CD4-positive, CD25-positive, alpha-beta regulatory T cell (primary cell): ENCODE data around the gene SAMD1. TPM values are rescaled to one million over a fixed set of nuclear protein-coding genes. Genes with fewer than 3 reads are reported as not detected.
A peak's percentile ranks its signal among the peaks of the same experiment; 100 is the strongest.
"Not testable (repeated sequence)": the region's sequence is repeated elsewhere in the genome, so short reads cannot be mapped to it uniquely, and the experiment has no call there.

Experiments
- ATAC-seq, 2 donors: fragments of 150-1000 bp; cut with Tn5 transposase; one replicate each; pipeline ENCODE4 v1.10.0; 2021; ENCODE audit warnings: low read depth in 2 of 2, moderate number of reproducible peaks in 2 of 2, moderate library complexity in 1 of 2
- DNase-seq, 3 donors: peaks; one replicate each; pipeline versions ENCODE4 v3.0.0 to v3.0.0-alpha.2; 2012 to 2022; ENCODE audit warnings: mixed read lengths in 1 of 3
- H3K27ac ChIP-seq: one replicate; pipeline ENCODE4 v1.7.0; 2013; ENCODE audit warnings: mild to moderate bottlenecking, low read length; ENCODE audit not compliant: insufficient read depth, poor library complexity, severe bottlenecking
- H3K27me3 ChIP-seq: one replicate; pipeline ENCODE4 v1.7.0; 2013; ENCODE audit warnings: low read length; ENCODE audit not compliant: control insufficient read depth, insufficient read depth
- H3K36me3 ChIP-seq: one replicate; pipeline ENCODE4 v1.7.0; 2013; ENCODE audit warnings: mild to moderate bottlenecking, low read length, moderate library complexity; ENCODE audit not compliant: control insufficient read depth, insufficient read depth
- H3K4me1 ChIP-seq: 2 replicates; pipeline ENCODE4 v1.7.0; 2013; ENCODE audit warnings: mild to moderate bottlenecking, low read length; ENCODE audit not compliant: insufficient read depth, control insufficient read depth, poor library complexity, severe bottlenecking
- H3K4me3 ChIP-seq: one replicate; pipeline ENCODE4 v1.7.0; 2013; ENCODE audit warnings: low read depth, mild to moderate bottlenecking, low read length, moderate library complexity
- H3K9me3 ChIP-seq, 2 experiments: 1 replicate in 1 of 2; 2 replicates in 1 of 2; pipeline ENCODE4 v1.7.0; 2013; ENCODE audit warnings: low read length in 2 of 2, mild to moderate bottlenecking in 1 of 2, moderate library complexity in 1 of 2; ENCODE audit not compliant: control insufficient read depth in 2 of 2
- H3K27ac Mint-ChIP-seq, 3 donors: one replicate each; pipeline ENCODE4 v1.8.0; 2020 to 2022; ENCODE audit warnings: mild to moderate bottlenecking in 3 of 3, mixed read lengths in 3 of 3, moderate library complexity in 2 of 3
- H3K27me3 Mint-ChIP-seq: one replicate; pipeline ENCODE4 v1.8.0; 2022; ENCODE audit warnings: mild to moderate bottlenecking, mixed read lengths
- H3K36me3 Mint-ChIP-seq: one replicate; pipeline ENCODE4 v1.8.0; 2020; ENCODE audit warnings: mixed read lengths
- H3K4me1 Mint-ChIP-seq, 4 donors: one replicate each; pipeline ENCODE4 v1.8.0; 2020 to 2022; ENCODE audit warnings: mixed read lengths in 4 of 4, mild to moderate bottlenecking in 1 of 4
- H3K4me3 Mint-ChIP-seq, 4 donors: one replicate each; pipeline ENCODE4 v1.8.0; 2020 to 2022; ENCODE audit warnings: mild to moderate bottlenecking in 4 of 4, mixed read lengths in 4 of 4, moderate library complexity in 3 of 4
- H3K9me3 Mint-ChIP-seq, 7 donors: one replicate each; pipeline ENCODE4 v1.8.0; 2020 to 2022; ENCODE audit warnings: mixed read lengths in 7 of 7, mild to moderate bottlenecking in 3 of 7, moderate library complexity in 2 of 7
- polyA plus RNA-seq, 4 donors: library from polyadenylated mRNA; unstranded; fragments of 300-500 nt; fragmentation: Illumina TruSeq; gene quantifications; one replicate each; pipeline ENCODE4 v1.2.3, GENCODE V29; 2021
- total RNA-seq: library from RNA; stranded (reverse); gene quantifications from one replicate; pipeline ENCODE4 v1.2.3, GENCODE V29; 2022

SAMD1 gene
- total and polyA plus RNA-seq, 5 donors from 2014 or later, result 0.80 to 24.1 (median 1.2) TPM

- no peak overlapping the region for H3K4me3 ChIP-seq
- peaks cover 0 to 3% (median 0%) of the 10 kb centered on the region in 7 donors for H3K9me3 Mint-ChIP-seq
- ATAC-seq, result no peak
- H3K36me3 Mint-ChIP-seq, result peaks cover 22% of the 10 kb centered on the region
- H3K36me3 ChIP-seq, result peaks cover 31% of the 10 kb centered on the region
- peaks cover 17% of the 10 kb centered on the region for H3K4me1 ChIP-seq
- peaks cover 30% of the 10 kb centered on the region for H3K27me3 Mint-ChIP-seq
- H3K9me3 ChIP-seq, result no peaks in the 10 kb centered on the region
- peaks cover 0 to 25% (median 8%) of the 10 kb centered on the region in 4 donors for H3K4me1 Mint-ChIP-seq
- no peak overlapping the region for H3K27ac Mint-ChIP-seq
- no peak for DNase-seq
- H3K27me3 ChIP-seq, result peaks cover 8% of the 10 kb centered on the region
- H3K4me3 Mint-ChIP-seq, result no peak overlapping the region
- H3K27ac ChIP-seq, result no peak overlapping the region
Measured at GRCh38 chr19:14054721-14055120, 35.8 kb downstream of the SAMD1 start.

- Histone ChIP-seq H3K27ac (no peak overlapping the region), H3K27me3 (peaks cover 8% of the 10 kb centered on the region), H3K9me3 (no peaks in the 10 kb centered on the region), H3K4me1 (peaks cover 17% of the 10 kb centered on the region), H3K4me3 (no peak overlapping the region), H3K36me3 (peaks cover 34% of the 10 kb centered on the region)
- ATAC-seq (no peak), DNase-seq (no peak)
- Mint-ChIP-seq H3K36me3 (peaks cover 23% of the 10 kb centered on the region), H3K27me3 (peaks cover 25% of the 10 kb centered on the region), H3K4me3 (no peak overlapping the region), H3K9me3 (peaks cover 0 to 3% (median 0%) of the 10 kb centered on the region in 7 donors), H3K4me1 (peaks cover 0 to 23% (median 8%) of the 10 kb centered on the region in 4 donors), H3K27ac (peak overlapping the region in 2 of 3 donors; percentile 33 to 46)
Measured at GRCh38 chr19:14054099-14054498, 36.5 kb downstream of the SAMD1 start.

GRCh38 chr19:14053500-14053899 lies 37.1 kb downstream of the SAMD1 start:
- no peaks in the 10 kb centered on the region for H3K9me3 ChIP-seq
- ATAC-seq (no peak), DNase-seq (no peak)
- peaks cover 12% of the 10 kb centered on the region for H3K4me1 ChIP-seq
- no peak overlapping the region for H3K4me3 ChIP-seq
- Mint-ChIP-seq H3K27me3 (peaks cover 19% of the 10 kb centered on the region), H3K4me3 (no peak overlapping the region), H3K27ac (peak overlapping the region in 1 of 3 donors; percentile 46), H3K9me3 (peaks cover 0 to 3% (median 0%) of the 10 kb centered on the region in 7 donors), H3K4me1 (peaks cover 0 to 20% (median 8%) of the 10 kb centered on the region in 4 donors), H3K36me3 (peaks cover 26% of the 10 kb centered on the region)
- H3K36me3 ChIP-seq, result peaks cover 40% of the 10 kb centered on the region
- H3K27ac ChIP-seq, result no peak overlapping the region
- peaks cover 6% of the 10 kb centered on the region for H3K27me3 ChIP-seq

- Mint-ChIP-seq H3K27ac (no peak overlapping the region), H3K9me3 (peaks cover 0 to 3% (median 0%) of the 10 kb centered on the region in 7 donors), H3K4me1 (peaks cover 0 to 18% (median 6%) of the 10 kb centered on the region in 4 donors), H3K4me3 (no peak overlapping the region), H3K36me3 (peaks cover 28% of the 10 kb centered on the region), H3K27me3 (peaks cover 15% of the 10 kb centered on the region)
- ATAC-seq (no peak), DNase-seq (no peak)
- no peak overlapping the region for H3K4me3 ChIP-seq
- H3K27me3 ChIP-seq, result peaks cover under 1% of the 10 kb centered on the region
- H3K9me3 ChIP-seq, result no peaks in the 10 kb centered on the region
- no peak overlapping the region for H3K27ac ChIP-seq
- peaks cover 44% of the 10 kb centered on the region for H3K36me3 ChIP-seq
- H3K4me1 ChIP-seq, result peaks cover 8% of the 10 kb centered on the region
Measured at GRCh38 chr19:14053032-14053431, 37.5 kb downstream of the SAMD1 start.

GRCh38 chr19:14052470-14052869 lies 38.1 kb downstream of the SAMD1 start:
- Histone ChIP-seq H3K27ac (no peak overlapping the region), H3K4me1 (peaks cover 3% of the 10 kb centered on the region), H3K27me3 (no peaks in the 10 kb centered on the region), H3K9me3 (no peaks in the 10 kb centered on the region), H3K4me3 (no peak overlapping the region), H3K36me3 (peaks cover 47% of the 10 kb centered on the region)
- no peak for ATAC-seq
- H3K36me3 Mint-ChIP-seq, result peaks cover 28% of the 10 kb centered on the region
- DNase-seq, result no peak
- H3K9me3 Mint-ChIP-seq, result peaks cover 0 to 3% (median 0%) of the 10 kb centered on the region in 7 donors
- H3K4me1 Mint-ChIP-seq, result peaks cover 0 to 13% (median 6%) of the 10 kb centered on the region in 4 donors
- H3K4me3 Mint-ChIP-seq, result no peak overlapping the region
- H3K27me3 Mint-ChIP-seq, result peaks cover 11% of the 10 kb centered on the region
- no peak overlapping the region for H3K27ac Mint-ChIP-seq

GRCh38 chr19:14051980-14052379 lies 38.6 kb downstream of the SAMD1 start:
- no peak overlapping the region for H3K4me3 ChIP-seq
- H3K27ac ChIP-seq, result no peak overlapping the region
- peaks cover 11% of the 10 kb centered on the region for H3K27me3 Mint-ChIP-seq
- ATAC-seq (no peak), DNase-seq (no peak)
- peaks cover 48% of the 10 kb centered on the region for H3K36me3 ChIP-seq
- H3K9me3 Mint-ChIP-seq, result peaks cover 0 to 3% (median 0%) of the 10 kb centered on the region in 7 donors
- H3K4me1 ChIP-seq, result no peaks in the 10 kb centered on the region
- no peak overlapping the region for H3K27ac Mint-ChIP-seq
- peaks cover 28% of the 10 kb centered on the region for H3K36me3 Mint-ChIP-seq
- H3K4me1 Mint-ChIP-seq, result peaks cover 0 to 12% (median 6%) of the 10 kb centered on the region in 4 donors
- H3K4me3 Mint-ChIP-seq, result no peak overlapping the region
- H3K9me3 ChIP-seq, result no peaks in the 10 kb centered on the region
- H3K27me3 ChIP-seq, result no peaks in the 10 kb centered on the region

- not testable (repeated sequence) for DNase-seq, H3K27me3 Mint-ChIP-seq, H3K27ac Mint-ChIP-seq, H3K27me3 ChIP-seq, H3K27ac ChIP-seq, H3K4me3 ChIP-seq, H3K4me3 Mint-ChIP-seq, H3K9me3 Mint-ChIP-seq, H3K4me1 ChIP-seq, ATAC-seq, H3K9me3 ChIP-seq
- H3K36me3 Mint-ChIP-seq, result peaks cover 28% of the 10 kb centered on the region
- peaks cover 54% of the 10 kb centered on the region for H3K36me3 ChIP-seq
- peaks cover 0 to 11% (median 5%) of the 10 kb centered on the region in 4 donors for H3K4me1 Mint-ChIP-seq
Measured at GRCh38 chr19:14050961-14051360, 39.6 kb downstream of the SAMD1 start.

- Histone ChIP-seq H3K27ac (no peak overlapping the region), H3K27me3 (no peaks in the 10 kb centered on the region), H3K9me3 (no peaks in the 10 kb centered on the region), H3K36me3 (peaks cover 57% of the 10 kb centered on the region), H3K4me1 (no peaks in the 10 kb centered on the region), H3K4me3 (no peak overlapping the region)
- Mint-ChIP-seq H3K36me3 (peaks cover 28% of the 10 kb centered on the region), H3K9me3 (peaks cover 0 to 3% (median 0%) of the 10 kb centered on the region in 7 donors), H3K27ac (peak overlapping the region in 1 of 3 donors; percentile 51), H3K4me1 (peaks cover 0 to 9% (median 5%) of the 10 kb centered on the region in 4 donors), H3K4me3 (no peak overlapping the region), H3K27me3 (peaks cover 4% of the 10 kb centered on the region)
- DNase-seq, result no peak
- no peak for ATAC-seq
Measured at GRCh38 chr19:14050512-14050911, 40.0 kb downstream of the SAMD1 start.
